WTC11 (cell line): ENCODE results near the gene NQO2. TPM values are rescaled to one million over a fixed set of nuclear protein-coding genes. Genes with fewer than 3 reads are reported as not detected.

ENCODE experiments used
- ATAC-seq: fragments of 200-7000 bp; cut with Tn5 transposase; 2 replicates; pipeline ENCODE4 v1.10.0; 2021; ENCODE audit warnings: mild to moderate bottlenecking, moderate library complexity
- CTCF ChIA-PET: fragments of 300-600 bp; sonication (Branson Sonifier 250); formaldehyde crosslinking; loops from one replicate; lab custom pipeline; 2021; ENCODE audit warnings: antibody characterized with exemption; lab: Charles Lee
- POLR2A ChIA-PET: fragments of 350-600 bp; sonication (Branson Sonifier 250); formaldehyde crosslinking; loops from one replicate; lab custom pipeline; 2021; ENCODE audit warnings: antibody characterized with exemption; lab: Charles Lee
- DNase-seq: peaks from one replicate; pipeline ENCODE4 v3.0.0; 2021; ENCODE audit warnings: low spot score
- H3K27ac Mint-ChIP-seq: 2 replicates; pipeline ENCODE4 v1.8.0; 2021; ENCODE audit warnings: mixed read lengths
- H3K27me3 Mint-ChIP-seq: 2 replicates; pipeline ENCODE4 v1.8.0; 2021; ENCODE audit warnings: low read depth, mild to moderate bottlenecking, moderate library complexity, mixed read lengths
- H3K36me3 Mint-ChIP-seq: 2 replicates; pipeline ENCODE4 v1.8.0; 2021; ENCODE audit warnings: mixed read lengths
- H3K4me1 Mint-ChIP-seq: 2 replicates; pipeline ENCODE4 v1.8.0; 2022; ENCODE audit warnings: mixed read lengths
- H3K4me3 Mint-ChIP-seq: 2 replicates; pipeline ENCODE4 v1.8.0; 2021; ENCODE audit warnings: mild to moderate bottlenecking, moderate library complexity, mixed read lengths
- H3K9me3 Mint-ChIP-seq: 2 replicates; pipeline ENCODE4 v1.8.0; 2021; ENCODE audit warnings: mixed read lengths
- CREB1 ChIP-seq: sonication (generic); formaldehyde crosslinking; IDR thresholded peaks from 2 replicates; pipeline ENCODE4 v1.8.0; 2023; ENCODE audit warnings: mild to moderate bottlenecking, missing genetic modification reagents
- CREM ChIP-seq: sonication (generic); formaldehyde crosslinking; IDR thresholded peaks from 2 replicates; pipeline ENCODE4 v1.8.1; 2022; ENCODE audit warnings: mild to moderate bottlenecking, missing genetic modification reagents, moderate library complexity
- E2F1 ChIP-seq: sonication (generic); formaldehyde crosslinking; IDR thresholded peaks from 2 replicates; pipeline ENCODE4 v1.8.0; 2022; ENCODE audit warnings: mild to moderate bottlenecking, missing genetic modification reagents
- ELF4 ChIP-seq: sonication (generic); formaldehyde crosslinking; IDR thresholded peaks from 2 replicates; pipeline ENCODE4 v1.8.1; 2022; ENCODE audit warnings: low read depth, mild to moderate bottlenecking, moderate library complexity, missing genetic modification reagents
- ETV6 ChIP-seq: sonication (generic); formaldehyde crosslinking; IDR thresholded peaks from 2 replicates; pipeline ENCODE4 v1.8.1; 2022; ENCODE audit warnings: mild to moderate bottlenecking, missing genetic modification reagents
- FOXJ3 ChIP-seq: sonication (generic); formaldehyde crosslinking; IDR thresholded peaks from 2 replicates; pipeline ENCODE4 v1.9.0; 2021; ENCODE audit warnings: missing genetic modification reagents, mild to moderate bottlenecking, borderline replicate concordance
- FOXP1 ChIP-seq: sonication (generic); formaldehyde crosslinking; IDR thresholded peaks from 2 replicates; pipeline ENCODE4 v1.8.0; 2022; ENCODE audit warnings: missing genetic modification reagents, mild to moderate bottlenecking, moderate library complexity, borderline replicate concordance
- HMGXB4 ChIP-seq: sonication (generic); formaldehyde crosslinking; IDR thresholded peaks from 2 replicates; pipeline ENCODE4 v1.8.1; 2023; ENCODE audit warnings: mild to moderate bottlenecking, moderate library complexity, missing genetic modification reagents
- IRF1 ChIP-seq: sonication (generic); formaldehyde crosslinking; IDR thresholded peaks from 2 replicates; pipeline ENCODE4 v1.8.0; 2023; ENCODE audit warnings: missing genetic modification reagents
- KAT7 ChIP-seq: sonication (generic); formaldehyde crosslinking; IDR thresholded peaks from 2 replicates; pipeline ENCODE4 v1.8.1; 2023; ENCODE audit warnings: missing genetic modification reagents, mild to moderate bottlenecking, borderline replicate concordance
- MYBL2 ChIP-seq: sonication (generic); formaldehyde crosslinking; IDR thresholded peaks from 2 replicates; pipeline ENCODE4 v1.8.1; 2023; ENCODE audit warnings: mild to moderate bottlenecking, moderate library complexity, missing genetic modification reagents
- NFYB ChIP-seq: sonication (generic); formaldehyde crosslinking; conservative IDR thresholded peaks from 2 replicates; pipeline ENCODE4 v1.8.0; 2022; ENCODE audit warnings: low read depth, missing genetic modification reagents
- NR2C2 ChIP-seq: sonication (generic); formaldehyde crosslinking; IDR thresholded peaks from 2 replicates; pipeline ENCODE4 v1.8.0; 2022; ENCODE audit warnings: mild to moderate bottlenecking, missing genetic modification reagents
- OVOL2 ChIP-seq: fragments of 250-450 bp; sonication (Bioruptor Pico); IDR thresholded peaks from 2 replicates; pipeline ENCODE4 v1.9.0; 2021; ENCODE audit warnings: mild to moderate bottlenecking, borderline replicate concordance
- PRDM15 ChIP-seq: sonication (generic); formaldehyde crosslinking; IDR thresholded peaks from 2 replicates; pipeline ENCODE4 v1.8.0; 2022; ENCODE audit warnings: missing genetic modification reagents
- TCF7 ChIP-seq: sonication (generic); formaldehyde crosslinking; IDR thresholded peaks from 2 replicates; pipeline ENCODE4 v1.8.0; 2022; ENCODE audit warnings: mild to moderate bottlenecking, low read depth, missing genetic modification reagents, moderate library complexity
- TP53 ChIP-seq: sonication (generic); formaldehyde crosslinking; IDR thresholded peaks from 2 replicates; pipeline ENCODE4 v1.8.1; 2023; ENCODE audit warnings: mild to moderate bottlenecking, missing genetic modification reagents
- ZNF219 ChIP-seq: sonication (generic); formaldehyde crosslinking; IDR thresholded peaks from 2 replicates; pipeline ENCODE4 v1.8.0; 2023; ENCODE audit warnings: missing genetic modification reagents, mild to moderate bottlenecking, borderline replicate concordance
- ZNF263 ChIP-seq: sonication (generic); formaldehyde crosslinking; IDR thresholded peaks from 2 replicates; pipeline ENCODE4 v1.8.1; 2022; ENCODE audit warnings: low read depth, mild to moderate bottlenecking, moderate library complexity, missing genetic modification reagents
- total RNA-seq: library from RNA; stranded (reverse); gene quantifications from 3 replicates; pipeline ENCODE4 v1.2.3, GENCODE V29; 2021
- TF ChIP-seq, protein P1 (sequence below): sonication (generic); formaldehyde crosslinking; conservative IDR thresholded peaks from 2 replicates; pipeline ENCODE4 v1.8.1; 2023; ENCODE audit warnings: mild to moderate bottlenecking, low read depth, missing genetic modification reagents, moderate library complexity

NQO2 gene
- total RNA-seq, 1 experiment from 2014 or later = 119 TPM

- TF ChIP-seq PRDM15 (CRISPR knock-in tag) = no peak
- no peak for TF ChIP-seq CREM (CRISPR knock-in tag)
- TF ChIP-seq TP53 (CRISPR knock-in tag) = no peak
- no peak for TF ChIP-seq MYBL2 (CRISPR knock-in tag)
- TF ChIP-seq IRF1 (CRISPR knock-in tag) = no peak
Measured at GRCh38 chr6:2951728-2952127, 48.0 kb upstream of the NQO2 start (continued).

DNA sequence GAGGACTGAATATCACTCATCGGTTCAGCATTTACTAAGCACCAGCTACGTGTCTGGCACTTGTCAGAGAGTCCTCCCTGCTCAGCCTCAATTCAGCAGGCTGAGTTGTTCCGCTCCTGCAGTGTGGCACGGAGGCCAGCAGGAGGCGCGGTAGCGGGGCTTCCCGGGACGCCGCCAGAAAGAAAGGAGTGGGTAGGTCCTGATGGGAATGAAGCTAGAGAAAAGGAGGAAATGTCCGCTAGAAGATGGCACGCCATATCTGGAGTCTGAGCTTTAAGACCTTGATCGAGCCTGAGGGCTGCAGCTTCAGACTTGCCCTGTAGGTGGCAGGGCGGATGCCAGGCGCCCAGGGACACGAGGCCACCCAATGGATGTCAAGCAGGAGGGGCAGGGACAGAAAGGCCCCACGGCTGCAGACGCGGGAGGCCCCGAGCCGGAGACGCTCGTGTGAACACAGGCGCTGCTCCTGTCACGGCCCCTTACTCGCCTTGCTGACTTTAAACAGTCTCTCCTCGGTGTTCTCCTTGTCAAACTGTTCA is 47.1 kb upstream of the NQO2 start:
- H3K36me3 Mint-ChIP-seq = peaks cover 5% of the 10 kb centered on the region; the same call in 1 of the 2 replicates
- TF ChIP-seq ELF4 (CRISPR knock-in tag) = no peak
- TF ChIP-seq E2F1 (CRISPR knock-in tag) = no peak
- TF ChIP-seq ZNF263 (CRISPR knock-in tag) = peak; percentile 82
- TF ChIP-seq ZNF219 (CRISPR knock-in tag) = no peak
- TF ChIP-seq, protein P1, sequence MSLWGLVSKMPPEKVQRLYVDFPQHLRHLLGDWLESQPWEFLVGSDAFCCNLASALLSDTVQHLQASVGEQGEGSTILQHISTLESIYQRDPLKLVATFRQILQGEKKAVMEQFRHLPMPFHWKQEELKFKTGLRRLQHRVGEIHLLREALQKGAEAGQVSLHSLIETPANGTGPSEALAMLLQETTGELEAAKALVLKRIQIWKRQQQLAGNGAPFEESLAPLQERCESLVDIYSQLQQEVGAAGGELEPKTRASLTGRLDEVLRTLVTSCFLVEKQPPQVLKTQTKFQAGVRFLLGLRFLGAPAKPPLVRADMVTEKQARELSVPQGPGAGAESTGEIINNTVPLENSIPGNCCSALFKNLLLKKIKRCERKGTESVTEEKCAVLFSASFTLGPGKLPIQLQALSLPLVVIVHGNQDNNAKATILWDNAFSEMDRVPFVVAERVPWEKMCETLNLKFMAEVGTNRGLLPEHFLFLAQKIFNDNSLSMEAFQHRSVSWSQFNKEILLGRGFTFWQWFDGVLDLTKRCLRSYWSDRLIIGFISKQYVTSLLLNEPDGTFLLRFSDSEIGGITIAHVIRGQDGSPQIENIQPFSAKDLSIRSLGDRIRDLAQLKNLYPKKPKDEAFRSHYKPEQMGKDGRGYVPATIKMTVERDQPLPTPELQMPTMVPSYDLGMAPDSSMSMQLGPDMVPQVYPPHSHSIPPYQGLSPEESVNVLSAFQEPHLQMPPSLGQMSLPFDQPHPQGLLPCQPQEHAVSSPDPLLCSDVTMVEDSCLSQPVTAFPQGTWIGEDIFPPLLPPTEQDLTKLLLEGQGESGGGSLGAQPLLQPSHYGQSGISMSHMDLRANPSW (CRISPR knock-in tag) = no peak
- TF ChIP-seq IRF1 (CRISPR knock-in tag) = no peak
- TF ChIP-seq NFYB = no peak
- no peak for TF ChIP-seq KAT7 (CRISPR knock-in tag)
- TF ChIP-seq OVOL2 (CRISPR knock-in tag) = no peak
- no peak for TF ChIP-seq NR2C2 (CRISPR knock-in tag)
- no peak for TF ChIP-seq TCF7
- no peak for TF ChIP-seq FOXJ3 (CRISPR knock-in tag)
- peak; percentile 68; the same call in 1 of the 2 replicates for TF ChIP-seq FOXP1
- TF ChIP-seq HMGXB4 (CRISPR knock-in tag) = 0 out of 2 replicates have a peak, but pooled peaks have one; percentile 32
- TF ChIP-seq ETV6 (CRISPR knock-in tag) = no peak; the same call in 1 of the 2 replicates
- TF ChIP-seq PRDM15 (CRISPR knock-in tag) = no peak
- TF ChIP-seq CREB1 (CRISPR knock-in tag) = no peak

More for the DNA sequence above, 47.1 kb upstream of the NQO2 start:
- H3K27me3 Mint-ChIP-seq = no peaks in the 10 kb centered on the region
- peak overlapping the region; percentile 33; the same call in 1 of the 2 replicates for H3K27ac Mint-ChIP-seq
- ChIA-PET CTCF (interaction anchor here (0.6 to 3.3 kb wide), 81 partner anchors 8 to 896 kb away, joined by 3 to 203 read pairs (median 6); partner anchors contain the start of genes BPHL, FAM50B, NQO2 and RIPK1), POLR2A (interaction anchor here (0.6 to 2.6 kb wide), 6 partner anchors 19 to 112 kb away, joined by 3 to 25 read pairs (median 4); partner anchors contain the start of gene SERPINB6)
- H3K4me3 Mint-ChIP-seq = peak overlapping the region; percentile 22; the same call in 1 of the 2 replicates
- ATAC-seq = peak; percentile 92
- DNase-seq = peak; percentile 91
- no peaks in the 10 kb centered on the region for H3K9me3 Mint-ChIP-seq
- H3K4me1 Mint-ChIP-seq = peaks cover 24% of the 10 kb centered on the region
